HG03439 (cell line): ENCODE results near the gene FBXO10.
A peak's percentile ranks its signal among the peaks of the same experiment; 100 is the strongest.

Experiments used
- ATAC-seq: cut with Tn5 transposase; IDR thresholded peaks from one replicate; pipeline ENCODE4 v1.9.1; 2021; ENCODE audit warnings: mild to moderate bottlenecking, moderate library complexity; ENCODE audit not compliant: unreplicated experiment

FBXO10 gene

GRCh38 chr9:37554318-37554717 is 21.9 kb downstream of the FBXO10 start:
- ATAC-seq = no peak

- ATAC-seq = no peak
These were observed 24.3 kb downstream of the FBXO10 start for GRCh38 chr9:37551888-37552287.

GRCh38 chr9:37551468-37551867 is 24.7 kb downstream of the FBXO10 start:
- ATAC-seq = no peak

- ATAC-seq = no peak
These were observed 25.4 kb downstream of the FBXO10 start for GRCh38 chr9:37550781-37551180.

- no peak for ATAC-seq
These were observed 26.7 kb downstream of the FBXO10 start for GRCh38 chr9:37549527-37549926.

GRCh38 chr9:37547328-37547878 is 28.8 kb downstream of the FBXO10 start:
- no peak for ATAC-seq

- no peak for ATAC-seq
These were observed 32.7 kb downstream of the FBXO10 start for GRCh38 chr9:37543468-37543867.

GRCh38 chr9:37542895-37543294 is 33.3 kb downstream of the FBXO10 start:
- no peak for ATAC-seq

GRCh38 chr9:37542488-37542887 is 33.7 kb downstream of the FBXO10 start:
- no peak for ATAC-seq

GRCh38 chr9:37541465-37541864 is 34.7 kb downstream of the FBXO10 start:
- ATAC-seq = no peak

- ATAC-seq = no peak
These were observed 35.5 kb downstream of the FBXO10 start for GRCh38 chr9:37540634-37541033.

- no peak for ATAC-seq
These were observed 36.5 kb downstream of the FBXO10 start for GRCh38 chr9:37539634-37540033.

GRCh38 chr9:37538099-37538498 is 38.1 kb downstream of the FBXO10 start:
- ATAC-seq = no peak

- no peak for ATAC-seq
These were observed 41.3 kb downstream of the FBXO10 start for GRCh38 chr9:37534901-37535300.

GRCh38 chr9:37534412-37534811 is 41.8 kb downstream of the FBXO10 start:
- ATAC-seq = no peak

- ATAC-seq = peak; percentile 69
These were observed 44.5 kb downstream of the FBXO10 start for GRCh38 chr9:37531699-37532098.

GRCh38 chr9:37528652-37529471 is 47.3 kb downstream of the FBXO10 start:
- ATAC-seq = peak; percentile 70

GRCh38 chr9:37523916-37524315 is 52.3 kb downstream of the FBXO10 start:
- ATAC-seq = no peak

- ATAC-seq = no peak
These were observed 53.2 kb downstream of the FBXO10 start for GRCh38 chr9:37522971-37523370.

GRCh38 chr9:37521111-37521510 is 55.1 kb downstream of the FBXO10 start:
- ATAC-seq = no peak

GRCh38 chr9:37520641-37521040 is 55.5 kb downstream of the FBXO10 start:
- no peak for ATAC-seq

GRCh38 chr9:37517923-37518322 is 58.3 kb downstream of the FBXO10 start:
- ATAC-seq = no peak
